Endothelial cell of umbilical vein (primary cell): ENCODE measurements around the gene ITIH4. TPM values are rescaled to one million over a fixed set of nuclear protein-coding genes. Genes with fewer than 3 reads are reported as not detected.

Experiments used
- BruUV-seq: library from RNA; stranded (reverse); fragments of 400-500 nt; replicated peaks from 2 replicates; lab custom pipeline; 2021; lab: Mats Ljungman, UMichigan
- CTCF ChIA-PET: fragments of 300-600, 350-600 bp; sonication (Branson Sonifier 250); formaldehyde crosslinking; loops from one replicate; lab custom pipeline; 2021; ENCODE audit warnings: antibody characterized with exemption, inconsistent platforms; lab: Charles Lee
- POLR2A ChIA-PET: fragments of 300-600, 350-600 bp; sonication (Branson Sonifier 250); formaldehyde crosslinking; loops from one replicate; lab custom pipeline; 2021; ENCODE audit warnings: antibody characterized with exemption, inconsistent platforms; lab: Charles Lee
- DNase-seq: peaks from one replicate; pipeline ENCODE4 v3.0.0-alpha.2; 2011; ENCODE audit warnings: low read depth, low spot score
- FAIRE-seq: peaks from 2 replicates; lab custom pipeline; 2011; peaks lifted over from hg19 to GRCh38; lab: Jason Lieb, UNC
- H2AFZ ChIP-seq: 2 replicates; pipeline ENCODE4 v1.6.0; 2012; ENCODE audit warnings: low read depth, low read length, control low read depth, inconsistent platforms
- H3K27ac ChIP-seq: 2 replicates; pipeline ENCODE4 v1.5.1; 2011; ENCODE audit warnings: low read depth, mild to moderate bottlenecking, control low read depth, low read length, moderate library complexity; ENCODE audit not compliant: insufficient read depth
- H3K27me3 ChIP-seq, 2 experiments: 2 replicates each; pipeline versions ENCODE4 v1.6.0 to v1.6.1; 2011; ENCODE audit warnings: low read length in 2 of 2, mixed read lengths in 1 of 2; ENCODE audit not compliant: control insufficient read depth in 2 of 2, insufficient read depth in 2 of 2
- H3K36me3 ChIP-seq, 2 experiments: 2 replicates in 1 of 2; 3 replicates in 1 of 2; pipeline ENCODE4 v1.5.1; 2011; ENCODE audit warnings: low read length in 2 of 2, mild to moderate bottlenecking in 1 of 2, moderate library complexity in 1 of 2; ENCODE audit not compliant: control insufficient read depth in 2 of 2, insufficient read depth in 2 of 2; ENCODE audit errors: extremely low read depth in 1 of 2
- H3K4me1 ChIP-seq: 3 replicates; pipeline ENCODE4 v1.5.1; 2011; ENCODE audit warnings: mild to moderate bottlenecking, low read length; ENCODE audit not compliant: control insufficient read depth, insufficient read depth; ENCODE audit errors: extremely low read depth
- H3K4me2 ChIP-seq: 2 replicates; pipeline ENCODE4 v1.6.1; 2011; ENCODE audit warnings: low read length, control low read depth, mixed read lengths; ENCODE audit not compliant: insufficient read depth
- H3K4me3 ChIP-seq, 3 experiments: fragments of 200-600 bp in 1 of 3; sonication (generic), shearing (Covaris generic) in 1 of 3; replicated peaks in 1 of 3; 2 replicates each; pipeline ENCODE4 v1.5.1; 2011 to 2016; ENCODE audit warnings: control low read depth in 3 of 3, low read length in 3 of 3, mild to moderate bottlenecking in 2 of 3, inconsistent platforms in 1 of 3, low read depth in 1 of 3, moderate library complexity in 1 of 3; ENCODE audit not compliant: insufficient read depth in 1 of 3
- H3K79me2 ChIP-seq: 2 replicates; pipeline ENCODE4 v1.6.0; 2012; ENCODE audit warnings: low read length, inconsistent platforms; ENCODE audit not compliant: control insufficient read depth, insufficient read depth
- H3K9ac ChIP-seq: replicated peaks from 2 replicates; pipeline ENCODE3; 2011; ENCODE audit warnings: low read length, control low read depth; ENCODE audit not compliant: insufficient read depth; ENCODE audit errors: extremely low read depth
- H3K9me1 ChIP-seq: replicated peaks from 3 replicates; pipeline ENCODE4 v1.6.0; 2011; ENCODE audit warnings: mild to moderate bottlenecking, low read length; ENCODE audit not compliant: control insufficient read depth, insufficient read depth; ENCODE audit errors: extremely low read depth
- H3K9me3 ChIP-seq: replicated peaks from 2 replicates; pipeline ENCODE4 v1.5.1; 2012; ENCODE audit warnings: low read length, inconsistent platforms; ENCODE audit not compliant: control insufficient read depth, insufficient read depth
- H4K20me1 ChIP-seq: replicated peaks from 2 replicates; pipeline ENCODE3; 2011; ENCODE audit warnings: mild to moderate bottlenecking, low read length; ENCODE audit not compliant: control insufficient read depth, insufficient read depth; ENCODE audit errors: extremely low read depth
- FOS ChIP-seq: IDR thresholded peaks from 2 replicates; pipeline ENCODE4 v1.6.1; 2011; ENCODE audit warnings: mild to moderate bottlenecking, low read length, moderate library complexity, borderline replicate concordance; ENCODE audit not compliant: insufficient read depth
- GATA2 ChIP-seq: IDR thresholded peaks from 2 replicates; pipeline ENCODE4 v1.7.0; 2011; ENCODE audit warnings: low read depth, mild to moderate bottlenecking, moderate library complexity, mixed read lengths, low read length; ENCODE audit not compliant: insufficient read length, insufficient read depth
- JUN ChIP-seq: IDR thresholded peaks from 2 replicates; pipeline ENCODE4 v1.6.1; 2011; ENCODE audit warnings: borderline replicate concordance, low read depth; ENCODE audit not compliant: insufficient read length, insufficient read depth
- MYC ChIP-seq: IDR thresholded peaks from one replicate; pipeline ENCODE4 v1.6.1; 2011; ENCODE audit warnings: mild to moderate bottlenecking, low read depth, low read length
- POLR2A ChIP-seq: IDR thresholded peaks from 2 replicates; pipeline ENCODE4 v1.6.1; 2012; ENCODE audit warnings: low read depth, mild to moderate bottlenecking, control low read depth, low read length
- POLR2AphosphoS5 ChIP-seq: IDR thresholded peaks from 2 replicates; pipeline ENCODE4 v1.6.1; 2012; ENCODE audit warnings: low read depth, mild to moderate bottlenecking, control low read depth, low read length, moderate library complexity; ENCODE audit not compliant: insufficient read depth
- dilution Hi-C: fragments of 300-500 bp; cut with MboI; formaldehyde crosslinking; loops from one replicate; pipeline ENCODE4 v1.15.0; 2019; ENCODE audit warnings: low sequenced_read_pairs; ENCODE audit not compliant: extremely low pct_ligation_motif_present
- intact Hi-C: fragments of 100-400 bp; cut with micrococcal nuclease; formaldehyde crosslinking; loops from one replicate; pipeline ENCODE4 v1.10.0; 2022
- polyA plus RNA-seq, 4 experiments: library from polyadenylated mRNA; depleted of rRNA in 3 of 4; stranded (reverse) in 3 of 4; unstranded in 1 of 4; fragments of >200 nt; gene quantifications; 2 replicates each; pipeline versions ENCODE4 v1.2.1 to v1.2.3, GENCODE V29; 2011 to 2012; ENCODE audit warnings: missing spikeins in 1 of 4
- total RNA-seq: library from RNA; stranded (reverse); gene quantifications from 2 replicates; pipeline ENCODE4 v1.2.3, GENCODE V29; 2021
- TF ChIP-seq, protein P1 (sequence below): IDR thresholded peaks from 2 replicates; pipeline ENCODE4 v1.6.1; 2011; ENCODE audit not compliant: insufficient read depth, insufficient read length
- TF ChIP-seq, protein P2 (sequence below), 2 donors: IDR thresholded peaks; 1 replicate in 1 of 2; 2 replicates in 1 of 2; pipeline ENCODE4 v1.5.1; 2011; ENCODE audit warnings: low read length in 2 of 2, mild to moderate bottlenecking in 2 of 2, moderate library complexity in 2 of 2, control low read depth in 1 of 2, inconsistent platforms in 1 of 2, low read depth in 1 of 2; ENCODE audit not compliant: insufficient read depth in 1 of 2; ENCODE audit errors: extremely low read depth in 1 of 2

ITIH4 gene
- total and polyA plus RNA-seq, 2 donors (not counting 3 experiments of a cell fraction or from before 2014, with no cell fraction given) = 0.17 to 2.4 TPM

DNA sequence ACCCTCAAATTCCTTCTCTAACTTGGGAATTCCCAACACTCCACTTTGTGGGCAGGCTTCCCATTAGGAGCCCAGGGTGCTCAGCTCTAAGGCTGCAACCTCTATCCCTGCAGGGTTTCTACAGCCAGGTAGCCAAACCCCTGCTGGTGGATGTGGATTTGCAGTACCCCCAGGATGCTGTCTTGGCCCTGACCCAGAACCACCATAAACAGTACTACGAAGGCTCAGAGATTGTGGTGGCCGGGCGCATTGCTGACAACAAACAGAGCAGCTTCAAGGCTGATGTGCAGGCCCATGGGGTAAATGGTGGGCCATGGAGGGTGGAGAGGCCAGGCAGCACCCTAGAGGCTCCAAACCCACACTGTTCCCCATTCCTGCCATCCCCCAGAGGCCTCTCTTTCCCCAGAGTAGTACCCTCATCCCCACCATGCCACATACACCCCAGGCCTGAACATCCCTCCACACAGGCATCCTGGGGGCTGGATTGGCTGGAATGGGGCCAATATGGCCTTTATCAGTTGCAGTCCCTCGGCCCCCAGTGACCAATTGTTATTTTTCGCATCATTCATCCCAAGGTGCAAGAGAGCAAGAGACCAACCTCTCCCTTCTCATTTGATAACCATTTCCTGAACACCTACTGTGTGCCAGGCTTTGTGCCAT lies 45.4 kb downstream of the ITIH4 start:
- Histone ChIP-seq H3K36me3 (no peaks in the 10 kb centered on the region), H3K27me3 (peaks cover 0 to 13% of the 10 kb centered on the region in 2 experiments), H3K4me2 (no peak overlapping the region), H4K20me1 (no peaks in the 10 kb centered on the region), H3K9me1 (no peaks in the 10 kb centered on the region), H3K4me1 (no peaks in the 10 kb centered on the region), H3K4me3 (no peak overlapping the region), H3K27ac (no peak overlapping the region), H2AFZ (no peak overlapping the region), H3K9me3 (no peaks in the 10 kb centered on the region), H3K79me2 (no peaks in the 10 kb centered on the region), H3K9ac (no peak overlapping the region)
- TF ChIP-seq, protein P1, sequence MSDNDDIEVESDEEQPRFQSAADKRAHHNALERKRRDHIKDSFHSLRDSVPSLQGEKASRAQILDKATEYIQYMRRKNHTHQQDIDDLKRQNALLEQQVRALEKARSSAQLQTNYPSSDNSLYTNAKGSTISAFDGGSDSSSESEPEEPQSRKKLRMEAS = no peak
- no peak for TF ChIP-seq POLR2A
- TF ChIP-seq JUN = no peak
- TF ChIP-seq GATA2 = no peak
- TF ChIP-seq POLR2AphosphoS5 = no peak
- no peak for TF ChIP-seq FOS
- TF ChIP-seq MYC = no peak
- TF ChIP-seq, protein P2, sequence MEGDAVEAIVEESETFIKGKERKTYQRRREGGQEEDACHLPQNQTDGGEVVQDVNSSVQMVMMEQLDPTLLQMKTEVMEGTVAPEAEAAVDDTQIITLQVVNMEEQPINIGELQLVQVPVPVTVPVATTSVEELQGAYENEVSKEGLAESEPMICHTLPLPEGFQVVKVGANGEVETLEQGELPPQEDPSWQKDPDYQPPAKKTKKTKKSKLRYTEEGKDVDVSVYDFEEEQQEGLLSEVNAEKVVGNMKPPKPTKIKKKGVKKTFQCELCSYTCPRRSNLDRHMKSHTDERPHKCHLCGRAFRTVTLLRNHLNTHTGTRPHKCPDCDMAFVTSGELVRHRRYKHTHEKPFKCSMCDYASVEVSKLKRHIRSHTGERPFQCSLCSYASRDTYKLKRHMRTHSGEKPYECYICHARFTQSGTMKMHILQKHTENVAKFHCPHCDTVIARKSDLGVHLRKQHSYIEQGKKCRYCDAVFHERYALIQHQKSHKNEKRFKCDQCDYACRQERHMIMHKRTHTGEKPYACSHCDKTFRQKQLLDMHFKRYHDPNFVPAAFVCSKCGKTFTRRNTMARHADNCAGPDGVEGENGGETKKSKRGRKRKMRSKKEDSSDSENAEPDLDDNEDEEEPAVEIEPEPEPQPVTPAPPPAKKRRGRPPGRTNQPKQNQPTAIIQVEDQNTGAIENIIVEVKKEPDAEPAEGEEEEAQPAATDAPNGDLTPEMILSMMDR (IDR thresholded peaks at IDR 0.05; ENCODE audit: extremely low read depth in 1 of 2, insufficient read depth in 1 of 2, low read depth in 1 of 2, low read length in 2 of 2) = no peak
- FAIRE-seq = no peak
- ChIA-PET POLR2A (no interaction called here), CTCF (interaction anchor here (1.1 to 1.8 kb wide), 2 partner anchors 9 to 36 kb away, joined by 3 to 5 read pairs; no protein-coding TSS in a partner anchor)
- BruUV-seq = no TSS peak
- dilution Hi-C loops = no loop called here
- intact Hi-C loops = no loop called here
- DNase-seq = no peak
